Activated naive CD4-positive, alpha-beta T cell (primary cell): ENCODE results near the gene COPZ1.
"Not testable (repeated sequence)": the region's sequence is repeated elsewhere in the genome, so short reads cannot be mapped to it uniquely, and the experiment has no call there.

Experiments used
- DNase-seq, 4 experiments: peaks; one replicate each; lab custom pipeline; 2025; lab: John Stamatoyannopoulos, UW

The COPZ1 gene

GRCh38 chr12:54294152-54294952 lies 30.6 kb upstream of the COPZ1 start:
- peak in 2 of 4 experiments; percentile 20 to 47 for DNase-seq

GRCh38 chr12:54294953-54295566 lies 29.9 kb upstream of the COPZ1 start:
- DNase-seq: no peak

DNA sequence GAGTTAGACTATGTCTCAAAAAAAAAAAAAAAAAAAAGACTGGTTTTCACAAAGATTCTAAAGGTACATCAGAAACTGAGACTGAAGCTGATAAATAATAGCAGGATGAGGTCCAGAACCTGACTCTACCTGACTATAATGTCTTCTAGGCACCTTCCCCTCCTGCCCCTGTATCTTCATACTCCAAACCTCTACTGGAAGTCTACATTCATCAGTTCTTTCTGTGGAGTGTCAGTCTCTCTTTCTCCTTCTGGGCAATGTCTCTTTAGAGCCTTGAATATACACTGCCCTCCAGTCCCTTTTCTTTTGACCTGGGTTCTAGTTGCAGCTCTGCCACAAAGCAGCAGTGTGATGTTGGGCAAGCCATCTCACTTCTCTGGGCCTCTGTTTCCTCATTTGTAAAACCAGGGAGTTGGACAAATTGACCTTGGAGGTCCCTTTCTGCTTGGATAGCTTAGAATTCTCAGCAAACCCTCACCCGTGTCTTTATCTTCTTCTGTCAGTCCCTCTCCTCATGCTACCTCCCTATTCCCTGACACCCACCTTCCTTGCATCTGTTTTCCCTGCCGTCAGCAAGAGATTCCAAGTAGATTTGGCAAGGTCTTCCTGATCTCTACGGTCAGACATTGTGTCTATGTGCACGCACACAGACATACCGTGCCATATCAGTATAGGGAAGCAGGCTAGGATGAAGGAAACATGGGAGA lies 28.4 kb upstream of the COPZ1 start:
- DNase-seq: no peak

GRCh38 chr12:54298904-54299303 lies 26.0 kb upstream of the COPZ1 start:
- no peak for DNase-seq

- DNase-seq: no peak
Measured at GRCh38 chr12:54299515-54300224, 25.3 kb upstream of the COPZ1 start.

DNA sequence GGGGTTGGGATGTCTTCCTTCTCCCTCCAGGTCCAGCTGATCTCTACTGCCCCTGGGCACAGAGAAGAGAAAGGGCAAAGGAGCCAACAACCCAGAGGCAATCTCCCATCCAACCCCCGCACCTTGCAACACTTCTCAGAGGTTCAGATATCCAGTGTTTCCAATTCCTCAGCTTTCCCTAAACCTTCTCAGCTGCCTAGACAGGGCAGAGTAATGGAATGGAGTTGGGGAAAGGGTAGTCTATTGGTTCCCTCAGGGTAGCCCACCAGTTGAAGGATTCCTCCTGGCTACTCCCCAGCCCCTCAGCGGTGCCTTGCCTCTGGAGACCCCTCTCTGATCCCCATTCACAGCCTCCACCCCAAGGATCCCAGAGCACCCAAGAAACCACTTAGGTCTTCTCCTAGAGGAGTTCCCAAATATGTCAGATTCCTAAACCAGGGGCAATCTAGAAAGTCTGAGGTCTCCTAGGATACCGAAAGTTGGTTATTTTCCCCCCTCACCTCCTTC lies 24.7 kb upstream of the COPZ1 start:
- no peak for DNase-seq

GRCh38 chr12:54300732-54301427 lies 24.1 kb upstream of the COPZ1 start, which contains the start of gene NFE2:
TSS of gene NFE2 (minus strand) at chr12:54301015. CDS start at chr12:54295248, 5,767 bp downstream.
- DNase-seq: peak in 1 of 4 experiments; percentile 17

DNA sequence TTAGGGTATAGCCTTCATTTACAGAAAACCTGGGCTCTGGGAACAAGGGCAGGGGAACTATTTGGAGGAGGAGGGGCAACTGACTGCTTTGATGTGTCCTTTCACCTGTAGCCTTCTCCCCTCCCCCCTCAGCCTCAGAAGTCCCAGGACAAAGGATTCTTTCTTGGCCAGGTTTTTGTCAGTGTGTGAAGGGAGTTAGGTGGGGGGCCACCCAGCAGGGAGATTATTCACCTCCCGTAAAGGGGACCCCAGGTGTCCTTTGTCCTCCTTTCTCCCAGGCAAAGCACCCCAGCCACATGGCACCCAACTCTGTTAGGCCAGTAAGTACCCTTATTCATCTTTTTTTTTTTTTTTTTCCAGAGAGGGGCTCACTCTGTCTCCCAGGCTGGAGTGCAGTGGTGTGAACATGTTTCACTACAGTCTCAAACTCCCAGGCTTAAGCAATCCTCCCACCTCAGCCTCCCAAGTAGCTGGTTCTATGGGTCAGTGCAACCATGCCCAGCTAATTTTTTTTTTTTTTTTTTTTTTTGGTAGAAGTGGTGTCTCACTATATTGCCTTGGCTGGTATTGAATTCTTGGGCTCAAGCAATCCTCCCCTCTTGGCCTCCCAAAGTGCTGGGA lies 23.4 kb upstream of the COPZ1 start:
- no peak for DNase-seq

DNA sequence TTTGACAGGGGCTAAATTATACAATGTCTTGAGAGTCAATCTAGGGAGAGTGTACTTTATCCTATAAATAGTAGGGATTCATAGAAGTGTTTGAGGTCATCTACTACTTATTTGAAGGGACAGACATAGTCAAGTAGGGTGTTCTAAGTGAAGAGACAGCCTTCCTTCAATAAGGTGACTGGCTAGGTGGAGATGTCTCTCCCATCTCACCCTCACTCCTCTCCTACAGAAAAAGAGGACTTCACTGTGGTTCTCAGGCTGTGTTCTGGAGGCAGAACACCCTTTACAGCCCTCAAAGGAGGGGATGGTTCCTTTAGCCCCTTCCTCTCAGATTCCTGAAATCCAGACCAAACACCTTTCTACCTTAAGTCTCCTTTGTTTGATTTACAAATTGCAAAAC lies 21.3 kb upstream of the COPZ1 start:
- no peak for DNase-seq

DNA sequence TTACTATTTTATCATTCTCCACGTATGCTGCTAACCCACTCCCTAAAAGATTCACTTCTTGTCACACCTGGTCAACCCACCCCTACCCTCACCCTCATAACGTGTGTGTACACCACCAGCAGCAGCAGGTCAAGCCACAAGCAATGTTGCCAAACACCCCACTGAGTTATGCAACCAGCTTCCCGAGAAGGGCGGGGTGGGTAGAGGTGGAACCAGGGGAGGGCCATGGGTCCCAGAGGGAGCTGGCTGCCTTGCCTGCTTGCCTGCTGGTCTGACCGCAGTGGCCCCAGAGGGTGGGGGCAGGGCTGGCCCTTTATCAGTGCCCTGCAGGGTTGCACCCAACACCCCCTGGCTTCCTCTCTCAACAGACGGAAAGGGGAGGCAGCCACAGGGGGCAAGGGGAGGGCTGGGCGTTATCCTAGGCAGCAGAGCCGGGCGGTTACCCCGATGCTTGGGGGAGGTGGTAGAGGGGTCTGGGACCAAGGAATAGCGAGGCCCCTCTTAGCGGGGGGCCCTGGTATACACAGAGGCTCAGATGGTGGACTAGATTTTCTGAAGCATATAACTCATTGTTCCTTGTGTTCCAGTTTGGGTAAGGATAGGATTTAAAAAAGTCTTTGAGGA lies 20.6 kb upstream of the COPZ1 start:
- no peak for DNase-seq

GRCh38 chr12:54306925-54307741 lies 17.8 kb upstream of the COPZ1 start:
- no peak for DNase-seq

- DNase-seq: no peak
Measured at GRCh38 chr12:54311051-54311450, 13.9 kb upstream of the COPZ1 start.

DNA sequence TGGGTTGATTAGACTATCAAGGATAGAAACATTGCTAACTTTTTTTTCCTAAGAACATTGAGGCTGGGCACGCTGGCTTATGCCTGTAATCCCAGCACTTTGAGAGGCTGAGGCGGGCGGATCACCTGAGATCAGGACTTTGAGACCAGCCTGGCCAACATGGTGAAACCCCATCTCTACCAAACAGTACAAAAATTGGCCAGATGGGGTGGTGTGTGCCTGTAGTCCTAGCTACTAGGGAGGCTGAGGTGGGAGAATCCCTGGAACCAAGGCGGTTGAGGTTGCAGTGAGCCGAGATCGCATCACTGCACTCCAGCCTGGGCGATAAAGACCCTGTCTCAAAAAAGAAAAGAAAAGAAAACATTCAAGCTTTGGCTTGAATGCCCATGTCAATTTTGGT lies 12.6 kb upstream of the COPZ1 start:
- DNase-seq: not testable (repeated sequence)

DNA sequence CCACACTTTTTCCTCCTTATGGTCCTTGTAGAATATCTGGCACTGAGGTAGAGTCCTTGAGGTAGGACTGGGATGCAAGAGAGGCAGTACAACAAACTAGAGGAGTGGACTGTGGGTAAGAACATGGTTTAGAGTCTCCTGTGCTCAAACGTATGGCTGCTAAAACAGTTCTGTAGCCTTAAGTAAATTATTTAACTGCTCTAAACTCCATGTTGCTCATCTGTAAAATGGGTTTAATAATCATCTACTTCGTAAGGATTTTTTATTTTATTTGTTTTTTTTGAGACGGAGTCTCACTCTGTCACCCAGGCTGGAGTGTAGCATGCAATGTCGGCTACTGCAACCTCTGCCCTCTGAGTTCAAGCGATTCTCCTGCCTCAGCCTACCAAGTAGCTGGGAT lies 3.6 kb upstream of the COPZ1 start:
- no peak for DNase-seq

DNA sequence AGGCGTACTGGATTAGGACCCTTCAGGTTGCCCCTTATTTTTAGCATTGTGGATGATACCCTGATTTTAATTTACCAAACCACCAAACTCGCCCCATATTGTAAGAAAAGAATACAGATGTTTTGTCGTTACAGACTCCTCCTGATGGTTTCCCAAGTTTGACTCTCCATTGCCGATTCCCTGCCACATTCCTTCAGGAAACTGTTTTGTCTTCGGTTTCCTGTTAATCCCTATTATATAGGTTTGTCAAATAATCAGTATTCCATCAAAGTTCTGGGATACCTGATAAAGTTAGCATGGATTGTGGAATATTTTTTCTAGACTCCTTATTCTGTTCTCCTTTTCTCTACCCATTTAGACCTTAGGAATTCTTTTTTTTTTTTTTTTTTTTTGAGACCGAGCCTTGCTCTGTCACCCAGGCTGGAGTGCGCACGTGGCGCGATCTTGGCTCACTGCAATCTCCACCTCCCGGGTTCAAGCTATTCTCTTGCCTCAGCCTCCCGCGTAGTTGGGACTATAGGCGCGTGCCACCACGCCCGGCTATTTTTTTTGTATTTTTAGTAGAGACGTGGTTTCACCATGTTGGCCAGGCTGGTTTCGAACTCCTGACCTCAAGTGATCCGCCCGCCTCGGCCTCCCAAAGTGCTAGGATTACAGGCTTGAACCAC lies 645 bp downstream of the COPZ1 start:
- not testable (repeated sequence) for DNase-seq

DNA sequence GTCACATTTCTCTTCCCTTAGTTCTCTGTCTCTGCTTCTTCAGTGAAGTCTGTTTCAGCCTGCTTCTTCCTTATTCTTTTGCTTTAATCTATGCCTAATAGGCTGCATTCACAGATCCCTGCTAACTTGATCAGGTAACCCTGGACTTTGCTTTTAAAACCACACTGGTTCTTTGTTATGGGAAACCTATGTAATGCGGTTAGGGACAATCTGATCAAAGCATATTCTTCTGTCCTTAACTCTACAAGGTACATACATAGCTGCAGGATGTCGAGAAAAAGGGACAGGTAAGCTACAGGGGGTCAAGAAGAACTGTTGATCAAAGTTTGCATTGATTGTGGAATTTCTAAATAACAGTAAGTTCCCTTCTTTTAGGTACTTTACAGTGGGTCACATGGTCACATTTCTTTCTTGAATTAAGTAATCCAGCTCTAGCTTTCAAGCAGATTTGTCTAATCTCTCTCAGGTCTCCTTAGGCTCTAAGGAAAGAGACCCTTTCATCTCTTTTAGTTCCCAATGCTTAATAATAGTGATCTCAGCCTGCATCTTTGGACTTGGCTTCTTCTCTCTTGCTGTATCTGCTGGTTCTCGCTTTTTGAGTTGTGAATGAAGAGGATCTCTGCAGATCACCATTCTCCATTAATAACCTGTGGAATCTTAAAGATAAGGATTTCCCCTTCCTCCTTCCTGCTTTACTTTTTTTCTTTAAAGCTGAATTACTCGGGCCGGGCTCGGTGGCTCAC lies 3.8 kb downstream of the COPZ1 start:
- DNase-seq: no peak

DNA sequence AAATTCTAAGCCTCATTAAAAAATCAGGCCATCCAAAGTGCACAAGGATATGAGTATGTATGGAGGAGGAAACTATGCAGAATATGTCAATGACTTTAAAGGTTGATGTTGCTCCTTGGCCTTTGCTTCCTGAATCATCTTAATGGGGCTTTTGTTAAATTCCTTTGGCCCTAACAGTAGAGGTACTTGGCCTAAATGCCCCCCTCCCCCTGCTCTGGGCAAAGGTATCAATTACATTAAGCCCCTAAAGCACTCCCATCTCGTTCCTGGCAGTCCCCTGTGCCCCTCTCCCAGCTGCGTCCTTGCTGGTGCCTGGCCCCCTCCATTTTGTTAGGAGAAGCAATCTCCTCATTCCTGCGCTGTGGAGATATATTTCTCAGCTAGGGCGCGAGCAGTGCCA lies 4.8 kb downstream of the COPZ1 start:
- no peak for DNase-seq

- no peak for DNase-seq
Measured at GRCh38 chr12:54330442-54330841, 5.5 kb downstream of the COPZ1 start.
